HepG2 (cell line): ENCODE measurements around the gene LPAR1. TPM values are rescaled to one million over a fixed set of nuclear protein-coding genes. Genes with fewer than 3 reads are reported as not detected.

Experiments used
- ATAC-seq: fragments of 200-7000 bp; cut with Tn5 transposase; 3 replicates; pipeline ENCODE4 v1.9.1; 2020; ENCODE audit warnings: mild to moderate bottlenecking, moderate library complexity
- BruUV-seq: library from RNA; stranded (reverse); fragments of 400-500 nt; replicated peaks from 2 replicates; lab custom pipeline; 2021; lab: Mats Ljungman, UMichigan
- CTCF ChIA-PET: fragments of 300-600 bp; formaldehyde crosslinking; extraction: SDS; loops from one replicate; lab custom pipeline; 2021; ENCODE audit warnings: low total read pairs, inconsistent platforms, low intra/inter-chr PET ratio; lab: Yijun Ruan, JAX
- POLR2A ChIA-PET: fragments of 350-600 bp; sonication (Branson Sonifier 250); formaldehyde crosslinking; loops from one replicate; lab custom pipeline; 2020; ENCODE audit warnings: antibody characterized with exemption, inconsistent platforms; lab: Yijun Ruan, JAX
- DNase-seq: peaks from one replicate; pipeline ENCODE4 v3.0.0-alpha.2; 2015; ENCODE audit warnings: low spot score
- FAIRE-seq: peaks from 3 replicates; lab custom pipeline; 2011; peaks lifted over from hg19 to GRCh38; lab: Jason Lieb, UNC
- H2AFZ ChIP-seq: one replicate; pipeline ENCODE4 v1.6.1; 2011; ENCODE audit warnings: low read length, inconsistent platforms
- H3K27ac ChIP-seq: fragments of 300-600 bp; 3 replicates; pipeline ENCODE4 v1.8.0; 2011; ENCODE audit warnings: mixed run types, mild to moderate bottlenecking, mixed read lengths, low read length, inconsistent platforms; ENCODE audit not compliant: insufficient read depth; ENCODE audit errors: extremely low read length
- H3K27me3 ChIP-seq, 2 experiments: fragments of 200-600 bp in 1 of 2; 2 replicates in 1 of 2; 3 replicates in 1 of 2; pipeline versions ENCODE4 v1.6.0 to v1.8.0; 2011; ENCODE audit warnings: low read length in 2 of 2, mild to moderate bottlenecking in 2 of 2, moderate library complexity in 2 of 2, inconsistent platforms in 1 of 2; ENCODE audit not compliant: insufficient read depth in 2 of 2, control insufficient read depth in 1 of 2
- H3K36me3 ChIP-seq, 2 experiments: fragments of 200-600 bp in 1 of 2; replicated peaks in 1 of 2; 2 replicates in 1 of 2; 3 replicates in 1 of 2; pipeline versions ENCODE4 v1.5.1 to v1.8.0; 2011; ENCODE audit warnings: low read length in 2 of 2, inconsistent platforms in 1 of 2; ENCODE audit not compliant: insufficient read depth in 2 of 2, control insufficient read depth in 1 of 2
- H3K4me1 ChIP-seq: 2 replicates; pipeline ENCODE4 v1.5.1; 2012; ENCODE audit warnings: low read length, inconsistent platforms; ENCODE audit not compliant: insufficient read depth
- H3K4me2 ChIP-seq: 2 replicates; pipeline ENCODE4 v1.6.0; 2011; ENCODE audit warnings: low read depth, low read length, inconsistent platforms
- H3K4me3 ChIP-seq, 3 experiments: fragments of 200-600 bp in 1 of 3; sonication (generic), shearing (Covaris generic) in 1 of 3; replicated peaks in 1 of 3; 2 replicates each; pipeline ENCODE4 v1.5.1; 2011 to 2016; ENCODE audit warnings: low read length in 3 of 3, inconsistent platforms in 2 of 3, low read depth in 2 of 3, mild to moderate bottlenecking in 2 of 3, control low read depth in 1 of 3, mixed read lengths in 1 of 3; ENCODE audit not compliant: insufficient read depth in 1 of 3
- H3K79me2 ChIP-seq: one replicate; pipeline ENCODE4 v1.6.1; 2011; ENCODE audit warnings: low read length, inconsistent platforms; ENCODE audit not compliant: insufficient read depth
- H3K9ac ChIP-seq: 2 replicates; pipeline ENCODE4 v1.6.0; 2011; ENCODE audit warnings: mild to moderate bottlenecking, low read depth, low read length, inconsistent platforms; ENCODE audit not compliant: insufficient read depth
- H3K9me3 ChIP-seq: 2 replicates; pipeline ENCODE4 v1.5.1; 2012; ENCODE audit warnings: mild to moderate bottlenecking, low read length
- H4K20me1 ChIP-seq: 2 replicates; pipeline ENCODE4 v1.6.0; 2011; ENCODE audit warnings: inconsistent platforms, mild to moderate bottlenecking, low read length, moderate library complexity; ENCODE audit not compliant: insufficient read depth
- GPN1 ChIP-seq: sonication (generic); formaldehyde crosslinking; IDR thresholded peaks from 2 replicates; pipeline ENCODE4 v1.5.1; 2020; ENCODE audit warnings: missing genetic modification reagents, borderline replicate concordance
- GTF3A ChIP-seq: sonication (generic); formaldehyde crosslinking; conservative IDR thresholded peaks from 2 replicates; pipeline ENCODE4 v1.4.0; 2020; ENCODE audit warnings: mild to moderate bottlenecking, missing genetic modification reagents
- KAT8 ChIP-seq: IDR thresholded peaks from 2 replicates; pipeline ENCODE4 v1.6.1; 2016; ENCODE audit warnings: missing genetic modification reagents, missing compliant biosample characterization
- MEIS2 ChIP-seq: sonication (generic); formaldehyde crosslinking; IDR thresholded peaks from 2 replicates; pipeline ENCODE4 v1.9.0; 2021; ENCODE audit warnings: mild to moderate bottlenecking, missing genetic modification reagents
- MTF1 ChIP-seq: sonication (generic); formaldehyde crosslinking; IDR thresholded peaks from 2 replicates; pipeline ENCODE4 v1.5.0; 2020; ENCODE audit warnings: missing genetic modification reagents
- NCOA1 ChIP-seq: sonication (generic); formaldehyde crosslinking; IDR thresholded peaks from 2 replicates; pipeline ENCODE4 v1.9.0; 2021; ENCODE audit warnings: missing genetic modification reagents
- NFE2L1 ChIP-seq: sonication (generic); formaldehyde crosslinking; IDR thresholded peaks from 2 replicates; pipeline ENCODE4 v1.4.0; 2020; ENCODE audit warnings: missing genetic modification reagents, mild to moderate bottlenecking, borderline replicate concordance
- SKI ChIP-seq: fragments of 450-650 bp; IDR thresholded peaks from one replicate; pipeline ENCODE4 v1.6.1; 2018; ENCODE audit warnings: mild to moderate bottlenecking; ENCODE audit not compliant: partially characterized antibody
- ZNF207 ChIP-seq: fragments of 450-650 bp; IDR thresholded peaks from 2 replicates; pipeline ENCODE4 v1.6.1; 2016; ENCODE audit warnings: antibody characterized with exemption, borderline replicate concordance
- ZNF337 ChIP-seq: sonication (generic); formaldehyde crosslinking; IDR thresholded peaks from 2 replicates; pipeline ENCODE4 v1.5.1; 2020; ENCODE audit warnings: missing genetic modification reagents, low read depth, mild to moderate bottlenecking, borderline replicate concordance
- ZNF451 ChIP-seq: sonication (generic); formaldehyde crosslinking; IDR thresholded peaks from 2 replicates; pipeline ENCODE4 v1.5.0; 2020; ENCODE audit warnings: mild to moderate bottlenecking, missing genetic modification reagents
- ZNF550 ChIP-seq: sonication (generic); formaldehyde crosslinking; IDR thresholded peaks from 2 replicates; pipeline ENCODE4 v1.4.0; 2020; ENCODE audit warnings: mild to moderate bottlenecking, missing genetic modification reagents, borderline replicate concordance
- ZNF616 ChIP-seq: sonication (generic); formaldehyde crosslinking; IDR thresholded peaks from 2 replicates; pipeline ENCODE4 v1.5.0; 2020; ENCODE audit warnings: low read depth, mild to moderate bottlenecking, missing genetic modification reagents
- WGBS: methylation state at CpG from one replicate; pipeline ENCODE4 v1.1.6; 2017; ENCODE audit warnings: low lambda C conversion rate; 5-methylcytosine and 5-hydroxymethylcytosine counted together
- in situ Hi-C: cut with HindIII; loops from 2 replicates; pipeline ENCODE4 v1.10.0; 2017; ENCODE audit warnings: low pct_unique_long_range_greater_than_20kb; ENCODE audit not compliant: extremely low pct_ligation_motif_present
- intact Hi-C: fragments of 100-400 bp; cut with micrococcal nuclease; formaldehyde crosslinking; loops from one replicate; pipeline ENCODE4 v1.10.0; 2022; ENCODE audit not compliant: unreplicated experiment
- polyA plus RNA-seq, 8 experiments: library from polyadenylated mRNA; depleted of rRNA in 3 of 8; stranded (reverse) in 7 of 8; unstranded in 1 of 8; fragments of >200 nt; fragmentation: Illumina TruSeq in 4 of 8; extraction: Trizol in 4 of 8; gene quantifications; 2 replicates each; pipeline versions ENCODE4 v1.2.1 to v1.2.3, GENCODE V29; 2011 to 2016; ENCODE audit warnings: low read depth in 4 of 8, missing spikeins in 1 of 8, mixed read lengths in 1 of 8; ENCODE audit not compliant: insufficient read depth in 1 of 8
- total RNA-seq, 5 experiments: library from RNA; depleted of rRNA; stranded (reverse); fragments of >200 nt; fragmentation: Illumina TruSeq; extraction: Trizol; gene quantifications; 2 replicates each; pipeline ENCODE4 v1.2.3, GENCODE V29; 2016; ENCODE audit warnings: low read depth in 1 of 5
- TF ChIP-seq, protein P1 (sequence below): sonication (generic); formaldehyde crosslinking; IDR thresholded peaks from 2 replicates; pipeline ENCODE4 v1.4.0; 2020; ENCODE audit warnings: missing genetic modification reagents
- TF ChIP-seq, protein P2 (sequence below): IDR thresholded peaks from 2 replicates; pipeline ENCODE4 v1.6.1; 2016; ENCODE audit warnings: mild to moderate bottlenecking
- TF ChIP-seq, protein P3 (sequence below): sonication (generic); formaldehyde crosslinking; IDR thresholded peaks from 2 replicates; pipeline ENCODE4 v1.8.1; 2022; ENCODE audit warnings: mild to moderate bottlenecking, missing genetic modification reagents
- TF ChIP-seq, protein P4 (sequence below): fragments of 450-650 bp; IDR thresholded peaks from 2 replicates; pipeline ENCODE4 v1.6.1; 2016

LPAR1 gene
- total and polyA plus RNA-seq, 2 of the 13 experiments (the other 11 are each of a cell fraction or from before 2014, with no cell fraction given), result not detected

DNA sequence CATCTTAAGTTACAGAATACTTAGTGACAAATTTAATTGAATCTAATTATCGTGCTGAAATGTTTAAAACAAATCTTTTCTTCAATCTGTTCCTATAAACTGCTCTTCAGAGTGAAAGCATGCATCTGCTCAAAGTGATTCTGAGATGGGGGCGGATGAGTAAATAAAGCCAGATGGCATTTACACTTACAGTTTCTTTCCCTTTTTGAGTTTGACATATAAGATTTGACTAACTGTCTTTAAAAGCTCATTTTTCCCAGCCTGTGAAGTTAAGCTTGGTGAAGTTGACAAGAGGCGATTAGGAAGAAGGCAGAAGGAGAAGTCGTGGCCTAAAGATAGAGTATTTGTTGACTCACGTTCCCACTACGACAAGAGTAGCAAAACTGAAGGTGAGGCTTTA, 137.4 kb downstream of the LPAR1 start:
- 5% methylated on average over 6 of the region's 6 CpGs for WGBS
- FAIRE-seq, result no peak
- POLR2A ChIA-PET, result no interaction called here

More for the DNA sequence above, 137.4 kb downstream of the LPAR1 start:
- Histone ChIP-seq H3K4me2 (no peak overlapping the region), H3K9me3 (no peaks in the 10 kb centered on the region; the same call in none of the 2 replicates), H3K9ac (no peak overlapping the region), H3K4me1 (no peaks in the 10 kb centered on the region), H3K79me2 (no peaks in the 10 kb centered on the region), H4K20me1 (no peaks in the 10 kb centered on the region), H2AFZ (no peak overlapping the region), H3K4me3 (no peak overlapping the region), H3K36me3 (no peaks in the 10 kb centered on the region), H3K27ac (no peak overlapping the region), H3K27me3 (no peaks in the 10 kb centered on the region)
- intact Hi-C loops, result no loop called here
- in situ Hi-C loops, result no loop called here
- CTCF ChIA-PET, result no interaction called here
- DNase-seq (no peak), ATAC-seq (no peak)
- no TSS peak for BruUV-seq
- TF ChIP-seq, protein P1, sequence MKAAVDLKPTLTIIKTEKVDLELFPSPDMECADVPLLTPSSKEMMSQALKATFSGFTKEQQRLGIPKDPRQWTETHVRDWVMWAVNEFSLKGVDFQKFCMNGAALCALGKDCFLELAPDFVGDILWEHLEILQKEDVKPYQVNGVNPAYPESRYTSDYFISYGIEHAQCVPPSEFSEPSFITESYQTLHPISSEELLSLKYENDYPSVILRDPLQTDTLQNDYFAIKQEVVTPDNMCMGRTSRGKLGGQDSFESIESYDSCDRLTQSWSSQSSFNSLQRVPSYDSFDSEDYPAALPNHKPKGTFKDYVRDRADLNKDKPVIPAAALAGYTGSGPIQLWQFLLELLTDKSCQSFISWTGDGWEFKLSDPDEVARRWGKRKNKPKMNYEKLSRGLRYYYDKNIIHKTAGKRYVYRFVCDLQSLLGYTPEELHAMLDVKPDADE (CRISPR knock-in tag), result no peak
- TF ChIP-seq MEIS2 (CRISPR knock-in tag) (no peak), ZNF550 (CRISPR knock-in tag) (no peak), MTF1 (CRISPR knock-in tag) (no peak), NCOA1 (no peak), SKI (no peak), NFE2L1 (CRISPR knock-in tag) (no peak), ZNF337 (CRISPR knock-in tag) (no peak), ZNF616 (CRISPR knock-in tag) (no peak), GTF3A (no peak), ZNF207 (no peak), KAT8 (CRISPR knock-in tag) (no peak), GPN1 (CRISPR knock-in tag) (no peak), ZNF451 (CRISPR knock-in tag) (no peak)
- TF ChIP-seq, protein P2, sequence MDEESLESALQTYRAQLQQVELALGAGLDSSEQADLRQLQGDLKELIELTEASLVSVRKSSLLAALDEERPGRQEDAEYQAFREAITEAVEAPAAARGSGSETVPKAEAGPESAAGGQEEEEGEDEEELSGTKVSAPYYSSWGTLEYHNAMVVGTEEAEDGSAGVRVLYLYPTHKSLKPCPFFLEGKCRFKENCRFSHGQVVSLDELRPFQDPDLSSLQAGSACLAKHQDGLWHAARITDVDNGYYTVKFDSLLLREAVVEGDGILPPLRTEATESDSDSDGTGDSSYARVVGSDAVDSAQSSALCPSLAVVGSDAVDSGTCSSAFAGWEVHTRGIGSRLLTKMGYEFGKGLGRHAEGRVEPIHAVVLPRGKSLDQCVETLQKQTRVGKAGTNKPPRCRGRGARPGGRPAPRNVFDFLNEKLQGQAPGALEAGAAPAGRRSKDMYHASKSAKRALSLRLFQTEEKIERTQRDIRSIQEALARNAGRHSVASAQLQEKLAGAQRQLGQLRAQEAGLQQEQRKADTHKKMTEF (CRISPR knock-in tag), result no peak
- TF ChIP-seq, protein P3, sequence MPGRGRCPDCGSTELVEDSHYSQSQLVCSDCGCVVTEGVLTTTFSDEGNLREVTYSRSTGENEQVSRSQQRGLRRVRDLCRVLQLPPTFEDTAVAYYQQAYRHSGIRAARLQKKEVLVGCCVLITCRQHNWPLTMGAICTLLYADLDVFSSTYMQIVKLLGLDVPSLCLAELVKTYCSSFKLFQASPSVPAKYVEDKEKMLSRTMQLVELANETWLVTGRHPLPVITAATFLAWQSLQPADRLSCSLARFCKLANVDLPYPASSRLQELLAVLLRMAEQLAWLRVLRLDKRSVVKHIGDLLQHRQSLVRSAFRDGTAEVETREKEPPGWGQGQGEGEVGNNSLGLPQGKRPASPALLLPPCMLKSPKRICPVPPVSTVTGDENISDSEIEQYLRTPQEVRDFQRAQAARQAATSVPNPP (CRISPR knock-in tag), result no peak
- TF ChIP-seq, protein P4, sequence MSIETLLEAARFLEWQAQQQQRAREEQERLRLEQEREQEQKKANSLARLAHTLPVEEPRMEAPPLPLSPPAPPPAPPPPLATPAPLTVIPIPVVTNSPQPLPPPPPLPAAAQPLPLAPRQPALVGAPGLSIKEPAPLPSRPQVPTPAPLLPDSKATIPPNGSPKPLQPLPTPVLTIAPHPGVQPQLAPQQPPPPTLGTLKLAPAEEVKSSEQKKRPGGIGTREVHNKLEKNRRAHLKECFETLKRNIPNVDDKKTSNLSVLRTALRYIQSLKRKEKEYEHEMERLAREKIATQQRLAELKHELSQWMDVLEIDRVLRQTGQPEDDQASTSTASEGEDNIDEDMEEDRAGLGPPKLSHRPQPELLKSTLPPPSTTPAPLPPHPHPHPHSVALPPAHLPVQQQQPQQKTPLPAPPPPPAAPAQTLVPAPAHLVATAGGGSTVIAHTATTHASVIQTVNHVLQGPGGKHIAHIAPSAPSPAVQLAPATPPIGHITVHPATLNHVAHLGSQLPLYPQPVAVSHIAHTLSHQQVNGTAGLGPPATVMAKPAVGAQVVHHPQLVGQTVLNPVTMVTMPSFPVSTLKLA, result no peak
